NCI-H446 treated with DMSO at 0.1 percent for 48 hours (cell line): Measurements from ENCODE around the gene THAP7.
"Not testable (repeated sequence)": the region's sequence is repeated elsewhere in the genome, so short reads cannot be mapped to it uniquely, and the experiment has no call there.

Experiments used
- DNase-seq: peaks from one replicate; lab custom pipeline; 2025; lab: John Stamatoyannopoulos, UW

THAP7 gene

GRCh38 chr22:21001601-21002325, at the start of gene THAP7:
TSS of gene THAP7 (minus strand) at chr22:21002118. CDS start at chr22:21001911, 207 bp downstream.
- peak; percentile 95 for DNase-seq

GRCh38 chr22:21051145-21051830, 49.4 kb upstream of the THAP7 start:
- DNase-seq: peak; percentile 4

- DNase-seq: not testable (repeated sequence)
Observed at GRCh38 chr22:21048965-21049364, 47.0 kb upstream of the THAP7 start.

- not testable (repeated sequence) for DNase-seq
Observed at GRCh38 chr22:21048448-21048847, 46.5 kb upstream of the THAP7 start.

- DNase-seq: no peak
Observed at GRCh38 chr22:21047730-21048129, 45.8 kb upstream of the THAP7 start.

GRCh38 chr22:21047035-21047661, 45.2 kb upstream of the THAP7 start:
- no peak for DNase-seq

- DNase-seq: peak; percentile 84
Observed at GRCh38 chr22:21045585-21046294, 43.8 kb upstream of the THAP7 start, which contains the start of gene LRRC74B. TSS of gene LRRC74B (plus strand) at chr22:21045946. CDS start at chr22:21045987, 41 bp downstream.

- peak; percentile 24 for DNase-seq
Observed at GRCh38 chr22:21044931-21045584, 43.1 kb upstream of the THAP7 start.

- DNase-seq: no peak
Observed at GRCh38 chr22:21043860-21044535, 42.1 kb upstream of the THAP7 start.

- no peak for DNase-seq
Observed at GRCh38 chr22:21042978-21043859, 41.3 kb upstream of the THAP7 start.

- DNase-seq: no peak
Observed at GRCh38 chr22:21041937-21042336, 40.0 kb upstream of the THAP7 start.

- not testable (repeated sequence) for DNase-seq
Observed at GRCh38 chr22:21039158-21039557, 37.2 kb upstream of the THAP7 start.

- no peak for DNase-seq
Observed at GRCh38 chr22:21038405-21038804, 36.5 kb upstream of the THAP7 start.

- DNase-seq: no peak
Observed at GRCh38 chr22:21034989-21035388, 33.1 kb upstream of the THAP7 start.

GRCh38 chr22:21033895-21034294, 32.0 kb upstream of the THAP7 start:
- no peak for DNase-seq

GRCh38 chr22:21032868-21033688, 31.2 kb upstream of the THAP7 start:
- no peak for DNase-seq

GRCh38 chr22:21032037-21032867, 30.3 kb upstream of the THAP7 start, which contains the start of gene SLC7A4:
TSS of gene SLC7A4 (minus strand) at chr22:21032561. CDS start at chr22:21031812, 749 bp downstream.
- no peak for DNase-seq

GRCh38 chr22:21031545-21032036, 29.7 kb upstream of the THAP7 start:
- DNase-seq: no peak
